Kidney epithelial cell (primary cell): ENCODE data around the gene TOX2. TPM values are rescaled to one million over a fixed set of nuclear protein-coding genes. Genes with fewer than 3 reads are reported as not detected.

Experiments
- DNase-seq: peaks from one replicate; pipeline ENCODE4 v3.0.0-alpha.2; 2010; ENCODE audit warnings: low read depth
- H3K27me3 ChIP-seq: 2 replicates; pipeline ENCODE4 v1.6.0; 2011; ENCODE audit warnings: low read length; ENCODE audit not compliant: control insufficient read depth, insufficient read depth
- H3K36me3 ChIP-seq: 2 replicates; pipeline ENCODE4 v1.5.1; 2011; ENCODE audit warnings: low read length; ENCODE audit not compliant: control insufficient read depth, insufficient read depth
- H3K4me3 ChIP-seq: 2 replicates; pipeline ENCODE4 v1.5.1; 2011; ENCODE audit warnings: low read depth, mild to moderate bottlenecking, control low read depth, low read length
- total RNA-seq: library from RNA; depleted of rRNA; stranded (reverse); fragments of >200 nt; gene quantifications from 2 replicates; pipeline ENCODE4 v1.2.3, GENCODE V29; 2015
- TF ChIP-seq, protein P1 (sequence below): IDR thresholded peaks from 2 replicates; pipeline ENCODE4 v1.5.1; 2011; ENCODE audit warnings: mild to moderate bottlenecking, moderate library complexity, low read length, control low read depth, inconsistent platforms; ENCODE audit not compliant: insufficient read depth, poor library complexity, severe bottlenecking

TOX2 gene
- total RNA-seq, 1 donor from 2014 or later: 7.3 TPM

- TF ChIP-seq, protein P1, sequence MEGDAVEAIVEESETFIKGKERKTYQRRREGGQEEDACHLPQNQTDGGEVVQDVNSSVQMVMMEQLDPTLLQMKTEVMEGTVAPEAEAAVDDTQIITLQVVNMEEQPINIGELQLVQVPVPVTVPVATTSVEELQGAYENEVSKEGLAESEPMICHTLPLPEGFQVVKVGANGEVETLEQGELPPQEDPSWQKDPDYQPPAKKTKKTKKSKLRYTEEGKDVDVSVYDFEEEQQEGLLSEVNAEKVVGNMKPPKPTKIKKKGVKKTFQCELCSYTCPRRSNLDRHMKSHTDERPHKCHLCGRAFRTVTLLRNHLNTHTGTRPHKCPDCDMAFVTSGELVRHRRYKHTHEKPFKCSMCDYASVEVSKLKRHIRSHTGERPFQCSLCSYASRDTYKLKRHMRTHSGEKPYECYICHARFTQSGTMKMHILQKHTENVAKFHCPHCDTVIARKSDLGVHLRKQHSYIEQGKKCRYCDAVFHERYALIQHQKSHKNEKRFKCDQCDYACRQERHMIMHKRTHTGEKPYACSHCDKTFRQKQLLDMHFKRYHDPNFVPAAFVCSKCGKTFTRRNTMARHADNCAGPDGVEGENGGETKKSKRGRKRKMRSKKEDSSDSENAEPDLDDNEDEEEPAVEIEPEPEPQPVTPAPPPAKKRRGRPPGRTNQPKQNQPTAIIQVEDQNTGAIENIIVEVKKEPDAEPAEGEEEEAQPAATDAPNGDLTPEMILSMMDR: no peak
- no peak for DNase-seq
These were observed 195.3 kb downstream of the TOX2 start for GRCh38 chr20:44109951-44110361.

GRCh38 chr20:44110816-44111568, 196.3 kb downstream of the TOX2 start:
- TF ChIP-seq, protein P1: no peak
- DNase-seq: no peak
- Histone ChIP-seq H3K27me3 (peaks cover 22% of the 10 kb centered on the region), H3K4me3 (no peak overlapping the region), H3K36me3 (no peaks in the 10 kb centered on the region)

More at GRCh38 chr20:44109951-44110361, 195.3 kb downstream of the TOX2 start:
- Histone ChIP-seq H3K36me3 (no peaks in the 10 kb centered on the region), H3K4me3 (no peak overlapping the region), H3K27me3 (peaks cover 12% of the 10 kb centered on the region)

GRCh38 chr20:44111712-44112335, 197.2 kb downstream of the TOX2 start:
- H3K27me3 ChIP-seq: peaks cover 25% of the 10 kb centered on the region
- no peak overlapping the region for H3K4me3 ChIP-seq
- TF ChIP-seq, protein P1: no peak
- no peak for DNase-seq
- H3K36me3 ChIP-seq: no peaks in the 10 kb centered on the region

DNA sequence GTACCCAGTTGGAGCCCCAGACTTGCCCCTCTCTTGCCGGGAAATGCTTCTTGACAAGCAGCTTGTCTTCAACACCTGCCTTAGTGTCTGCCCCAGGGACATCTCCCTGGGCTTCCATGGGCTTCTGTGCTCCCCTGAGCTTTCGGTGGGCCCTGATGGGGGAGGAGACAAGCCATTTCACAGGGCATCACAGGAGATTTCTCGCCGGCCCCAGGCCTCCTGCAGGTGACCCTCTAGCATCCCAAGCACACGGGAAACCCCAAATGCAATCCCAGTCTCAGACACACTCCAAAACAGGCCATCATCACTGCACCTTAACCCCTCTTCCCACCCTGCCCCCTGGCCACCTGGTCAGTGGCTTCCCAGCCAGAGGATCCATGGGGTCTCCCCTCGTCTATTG, 197.8 kb downstream of the TOX2 start:
- Histone ChIP-seq H3K4me3 (no peak overlapping the region), H3K27me3 (peaks cover 21% of the 10 kb centered on the region), H3K36me3 (no peaks in the 10 kb centered on the region)
- TF ChIP-seq, protein P1: no peak
- no peak for DNase-seq

DNA sequence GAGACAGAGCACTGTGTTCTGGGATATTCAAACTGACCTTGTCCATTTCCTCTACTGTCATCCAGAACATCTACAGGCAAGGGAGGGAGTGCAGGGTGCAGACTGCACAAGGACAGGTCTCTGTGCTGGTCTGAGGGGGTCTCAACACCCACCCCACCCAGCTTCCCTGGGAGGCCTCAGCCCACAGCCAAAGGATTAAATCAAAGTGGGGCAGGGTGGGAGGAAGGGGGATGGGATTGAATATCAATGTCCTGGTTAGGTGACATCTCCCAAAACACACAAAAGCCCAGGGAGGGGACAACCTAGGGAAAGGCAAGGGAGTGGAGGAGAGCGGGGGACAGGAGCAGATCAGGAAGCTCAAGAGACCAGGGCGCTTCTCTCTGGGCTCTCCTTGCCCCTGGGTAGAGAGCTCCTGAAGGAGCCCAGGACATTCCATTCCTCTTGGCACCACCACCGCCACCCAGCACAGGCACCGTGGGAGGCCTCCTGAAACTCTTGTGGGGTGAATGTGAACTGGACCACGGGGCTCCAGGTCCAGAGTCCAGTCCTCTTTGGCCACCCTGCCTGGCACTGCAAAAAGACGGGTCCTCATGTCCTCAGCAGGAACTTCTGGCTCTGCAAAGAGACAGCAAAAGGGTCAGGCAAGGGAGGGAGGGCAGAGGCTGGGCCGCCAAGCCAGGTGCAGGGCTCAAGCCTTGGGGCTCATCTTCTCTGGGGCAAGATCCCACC, 198.4 kb downstream of the TOX2 start:
- H3K36me3 ChIP-seq: no peaks in the 10 kb centered on the region
- peaks cover 21% of the 10 kb centered on the region for H3K27me3 ChIP-seq
- no peak overlapping the region for H3K4me3 ChIP-seq
- DNase-seq: no peak
- TF ChIP-seq, protein P1: no peak
